BE2C (cell line): ENCODE data around the gene FXYD4.
"Not testable (repeated sequence)": the region's sequence is repeated elsewhere in the genome, so short reads cannot be mapped to it uniquely, and the experiment has no call there.

Experiments used
- DNase-seq: peaks from one replicate; pipeline ENCODE4 v3.0.0-alpha.2; 2020
- H3K27me3 ChIP-seq: fragments of 250-450 bp; sonication (Bioruptor Pico); 2 replicates; pipeline ENCODE4 v1.5.1; 2020; ENCODE audit warnings: mild to moderate bottlenecking
- H3K36me3 ChIP-seq: fragments of 250-450 bp; sonication (Bioruptor Pico); 2 replicates; pipeline ENCODE4 v1.5.1; 2020; ENCODE audit warnings: mild to moderate bottlenecking
- H3K4me1 ChIP-seq: fragments of 250-450 bp; sonication (Bioruptor Pico); 2 replicates; pipeline ENCODE4 v1.5.1; 2020
- H3K4me3 ChIP-seq: 2 replicates; pipeline ENCODE4 v1.5.1; 2011; ENCODE audit warnings: low read depth, low read length
- H3K9me3 ChIP-seq: fragments of 250-450 bp; sonication (Bioruptor Pico); 2 replicates; pipeline ENCODE4 v1.5.1; 2020
- TF ChIP-seq, protein P1 (sequence below): IDR thresholded peaks from 2 replicates; pipeline ENCODE4 v1.5.1; 2012; ENCODE audit warnings: mild to moderate bottlenecking, low read depth, low read length

FXYD4 gene

DNA sequence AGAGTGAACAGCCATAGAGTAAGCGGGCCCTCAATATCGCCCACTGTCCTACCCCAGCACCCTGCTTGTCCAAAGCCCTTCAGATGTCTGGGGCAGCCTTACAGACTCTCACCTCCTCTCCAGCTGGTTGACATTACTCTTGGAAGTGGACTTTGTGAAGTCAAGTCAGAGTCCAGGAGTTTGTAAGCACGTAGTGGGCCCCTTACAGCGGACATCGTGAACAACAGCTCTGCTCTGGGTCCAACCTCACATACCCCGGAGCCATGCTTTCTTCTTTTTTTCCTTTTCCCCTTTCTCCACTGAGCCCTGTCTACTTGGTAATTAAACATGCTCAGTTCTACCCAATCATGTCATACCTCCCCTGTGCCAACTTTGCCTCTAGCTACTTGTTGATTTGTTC, 20.1 kb downstream of the FXYD4 start:
- no peaks in the 10 kb centered on the region for H3K27me3 ChIP-seq
- TF ChIP-seq, protein P1, sequence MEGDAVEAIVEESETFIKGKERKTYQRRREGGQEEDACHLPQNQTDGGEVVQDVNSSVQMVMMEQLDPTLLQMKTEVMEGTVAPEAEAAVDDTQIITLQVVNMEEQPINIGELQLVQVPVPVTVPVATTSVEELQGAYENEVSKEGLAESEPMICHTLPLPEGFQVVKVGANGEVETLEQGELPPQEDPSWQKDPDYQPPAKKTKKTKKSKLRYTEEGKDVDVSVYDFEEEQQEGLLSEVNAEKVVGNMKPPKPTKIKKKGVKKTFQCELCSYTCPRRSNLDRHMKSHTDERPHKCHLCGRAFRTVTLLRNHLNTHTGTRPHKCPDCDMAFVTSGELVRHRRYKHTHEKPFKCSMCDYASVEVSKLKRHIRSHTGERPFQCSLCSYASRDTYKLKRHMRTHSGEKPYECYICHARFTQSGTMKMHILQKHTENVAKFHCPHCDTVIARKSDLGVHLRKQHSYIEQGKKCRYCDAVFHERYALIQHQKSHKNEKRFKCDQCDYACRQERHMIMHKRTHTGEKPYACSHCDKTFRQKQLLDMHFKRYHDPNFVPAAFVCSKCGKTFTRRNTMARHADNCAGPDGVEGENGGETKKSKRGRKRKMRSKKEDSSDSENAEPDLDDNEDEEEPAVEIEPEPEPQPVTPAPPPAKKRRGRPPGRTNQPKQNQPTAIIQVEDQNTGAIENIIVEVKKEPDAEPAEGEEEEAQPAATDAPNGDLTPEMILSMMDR: no peak
- H3K4me3 ChIP-seq: no peak overlapping the region
- DNase-seq: no peak
- peaks cover 99% of the 10 kb centered on the region for H3K36me3 ChIP-seq
- H3K4me1 ChIP-seq: peaks cover 4% of the 10 kb centered on the region; the same call in 1 of the 2 replicates
- no peaks in the 10 kb centered on the region for H3K9me3 ChIP-seq

DNA sequence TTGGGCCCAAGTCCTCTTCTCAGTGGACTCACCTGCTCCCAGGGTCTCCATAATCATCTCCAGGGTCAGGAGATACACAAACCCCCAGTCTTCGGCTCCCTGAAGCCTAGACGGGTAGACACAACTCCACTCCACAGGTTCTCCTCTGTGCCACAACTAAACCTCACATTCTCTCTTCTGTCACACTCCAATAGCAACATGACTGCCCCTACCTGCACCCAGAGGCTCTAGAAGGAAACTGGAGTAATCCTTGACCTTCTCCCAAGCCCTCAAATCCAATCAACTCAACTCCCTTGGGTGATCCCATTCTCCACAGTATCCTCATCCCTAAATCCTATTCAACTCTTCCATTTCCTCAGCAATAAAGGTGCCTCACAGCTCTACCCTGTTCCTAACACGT, 21.3 kb downstream of the FXYD4 start:
- Histone ChIP-seq H3K4me3 (no peak overlapping the region), H3K4me1 (peaks cover 4% of the 10 kb centered on the region; the same call in 1 of the 2 replicates)

DNA sequence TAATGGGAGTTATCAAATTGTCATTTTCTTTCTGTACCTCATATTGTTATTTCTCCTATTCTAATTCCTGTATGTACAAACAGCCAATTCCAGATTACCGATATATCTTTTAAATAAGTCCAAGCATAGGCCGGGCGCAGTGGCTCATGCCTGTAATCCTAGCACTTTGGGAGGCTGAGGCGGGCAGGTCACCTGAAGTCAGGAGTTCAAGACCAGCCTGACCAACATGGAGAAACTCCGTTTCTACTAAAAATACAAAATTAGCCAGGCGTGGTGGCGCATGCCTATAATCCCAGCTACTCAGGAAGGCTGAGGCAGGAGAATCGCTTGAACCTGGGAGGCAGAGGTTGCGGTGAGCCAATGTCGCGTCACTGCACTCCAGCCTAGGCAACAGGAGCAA, 21.8 kb downstream of the FXYD4 start:
- not testable (repeated sequence) for DNase-seq, H3K4me1 ChIP-seq, H3K27me3 ChIP-seq, H3K4me3 ChIP-seq, H3K9me3 ChIP-seq
- H3K36me3 ChIP-seq: peaks cover 82% of the 10 kb centered on the region

More for the DNA sequence above, 21.3 kb downstream of the FXYD4 start:
- Histone ChIP-seq H3K27me3 (no peaks in the 10 kb centered on the region), H3K36me3 (peaks cover 87% of the 10 kb centered on the region), H3K9me3 (no peaks in the 10 kb centered on the region)
- TF ChIP-seq, protein P1: no peak
- no peak for DNase-seq

DNA sequence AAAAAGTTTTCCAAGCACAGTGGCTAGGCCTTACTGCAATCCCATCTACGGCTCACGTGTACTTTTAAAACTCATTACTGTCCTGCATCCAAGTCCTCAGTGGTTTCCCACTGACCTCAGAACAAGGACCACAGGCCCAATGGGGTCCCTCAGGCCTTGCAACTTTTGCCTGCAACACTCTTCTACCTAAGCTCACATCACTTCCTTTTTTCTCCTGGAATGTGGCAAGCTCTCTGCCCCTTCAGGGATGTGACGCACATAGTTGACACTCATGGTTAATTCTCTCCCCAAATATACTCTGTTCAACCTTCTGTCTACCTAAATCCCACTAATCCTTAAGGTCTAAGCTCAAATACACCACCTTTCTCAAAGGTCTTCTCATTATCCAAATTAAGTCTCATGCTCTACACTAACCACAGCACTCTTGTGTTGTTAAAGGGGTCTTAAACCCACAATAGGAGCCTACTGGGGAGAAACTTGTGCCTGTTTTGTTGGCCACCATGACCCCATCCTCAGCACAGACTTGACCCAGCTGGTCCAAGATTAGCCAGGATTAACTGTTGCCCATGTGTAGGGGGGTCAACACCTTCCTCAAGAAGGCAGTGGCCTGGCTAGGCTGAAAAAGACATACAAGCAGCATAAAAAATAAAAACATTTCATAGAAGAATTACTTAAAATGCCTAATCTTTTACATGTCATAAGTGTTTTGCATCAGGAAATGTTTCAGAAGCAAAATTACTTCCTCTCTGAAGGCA, 22.3 kb downstream of the FXYD4 start:
- peaks cover 77% of the 10 kb centered on the region for H3K36me3 ChIP-seq
- DNase-seq: no peak
- H3K4me1 ChIP-seq: peaks cover 4% of the 10 kb centered on the region; the same call in 1 of the 2 replicates
- H3K4me3 ChIP-seq: no peak overlapping the region
- TF ChIP-seq, protein P1: no peak
- no peaks in the 10 kb centered on the region for H3K9me3 ChIP-seq
- H3K27me3 ChIP-seq: no peaks in the 10 kb centered on the region

DNA sequence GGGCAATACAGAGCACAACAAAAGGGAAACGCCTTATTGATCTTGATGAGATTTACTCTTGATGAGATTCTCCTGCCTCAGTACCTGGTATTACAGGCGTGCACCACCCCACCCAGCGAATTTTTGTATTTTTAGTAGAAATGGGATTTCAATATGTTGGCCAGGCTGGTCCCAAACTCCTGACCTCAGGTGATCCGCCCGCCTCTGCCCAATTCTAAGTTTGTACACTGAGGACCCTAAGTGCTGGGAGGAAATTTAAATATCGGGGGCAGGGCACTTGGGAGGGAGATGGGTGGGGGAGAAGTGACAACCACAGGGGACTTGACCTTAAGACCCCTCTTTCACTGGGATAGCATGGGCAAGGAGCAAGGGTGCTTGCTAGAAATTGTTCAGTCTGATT, 23.4 kb downstream of the FXYD4 start:
- Histone ChIP-seq H3K36me3 (peaks cover 74% of the 10 kb centered on the region), H3K4me3 (peak overlapping the region; percentile 80), H3K9me3 (no peaks in the 10 kb centered on the region), H3K4me1 (peaks cover 4% of the 10 kb centered on the region; the same call in 1 of the 2 replicates), H3K27me3 (no peaks in the 10 kb centered on the region)
- DNase-seq: no peak
- TF ChIP-seq, protein P1: no peak

DNA sequence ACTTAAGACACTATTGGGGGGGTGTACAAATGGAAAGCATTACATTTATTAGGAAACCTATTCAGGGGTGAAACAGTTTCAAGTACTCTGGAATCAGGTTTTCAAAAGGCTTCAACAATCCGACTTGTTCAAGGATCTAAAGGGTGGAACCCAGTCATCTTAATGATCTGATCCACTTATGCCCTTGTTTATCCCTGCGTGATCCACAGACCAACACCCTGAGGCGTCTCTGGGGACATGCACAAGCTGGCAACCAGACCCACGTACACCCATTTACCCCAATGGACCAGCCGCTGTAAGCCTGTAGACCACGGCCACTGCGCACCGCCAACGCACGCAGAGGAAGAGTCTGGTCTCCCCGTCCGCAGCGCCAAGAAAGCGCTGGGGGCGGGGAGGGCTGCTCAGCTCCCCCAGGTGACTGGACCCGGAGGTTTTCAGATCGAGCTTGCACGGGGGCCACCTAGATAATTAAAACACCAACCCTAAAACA, 24.2 kb downstream of the FXYD4 start:
- H3K27me3 ChIP-seq: no peaks in the 10 kb centered on the region
- peaks cover 67% of the 10 kb centered on the region for H3K36me3 ChIP-seq
- H3K4me1 ChIP-seq: peaks cover 4% of the 10 kb centered on the region; the same call in 1 of the 2 replicates
- no peaks in the 10 kb centered on the region for H3K9me3 ChIP-seq
- TF ChIP-seq, protein P1: no peak
- peak overlapping the region; percentile 80 for H3K4me3 ChIP-seq
- DNase-seq: peak; percentile 54
